Stimulated activated CD4-positive, alpha-beta T cell treated with anti-CD3 and anti-CD28 coated beads, Interleukin-1b, Interleukin-23, amount 100 ng/mL, for 24 hours (primary cell): Measurements from ENCODE around the gene LEMD2.

Source experiments
- DNase-seq, 4 experiments: peaks; one replicate each; pipeline ENCODE4 v3.0.0-alpha.2; 2020; ENCODE audit warnings: low read depth in 4 of 4, low spot score in 1 of 4

Gene LEMD2

DNA sequence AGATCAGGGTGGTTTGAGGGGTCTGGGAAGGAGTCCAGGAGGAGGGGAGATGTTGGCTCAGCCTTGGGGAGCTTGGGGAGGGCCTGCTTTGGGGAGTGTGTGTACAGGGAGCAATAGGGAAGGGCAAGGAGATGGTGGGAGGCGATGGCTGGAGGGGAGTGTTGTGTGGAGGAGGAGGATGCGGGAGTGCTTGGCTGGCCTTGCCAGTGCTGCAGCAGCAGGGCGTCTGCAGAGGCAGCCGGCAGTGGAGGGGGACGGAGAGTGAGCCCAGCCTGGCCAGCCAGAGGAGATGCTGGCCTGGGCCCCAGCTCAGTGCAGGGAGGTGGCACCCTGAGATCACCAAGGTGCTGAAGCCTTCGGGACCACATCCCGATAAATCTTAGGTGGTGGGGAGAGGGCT is 46.1 kb downstream of the LEMD2 start:
- DNase-seq, result no peak

DNA sequence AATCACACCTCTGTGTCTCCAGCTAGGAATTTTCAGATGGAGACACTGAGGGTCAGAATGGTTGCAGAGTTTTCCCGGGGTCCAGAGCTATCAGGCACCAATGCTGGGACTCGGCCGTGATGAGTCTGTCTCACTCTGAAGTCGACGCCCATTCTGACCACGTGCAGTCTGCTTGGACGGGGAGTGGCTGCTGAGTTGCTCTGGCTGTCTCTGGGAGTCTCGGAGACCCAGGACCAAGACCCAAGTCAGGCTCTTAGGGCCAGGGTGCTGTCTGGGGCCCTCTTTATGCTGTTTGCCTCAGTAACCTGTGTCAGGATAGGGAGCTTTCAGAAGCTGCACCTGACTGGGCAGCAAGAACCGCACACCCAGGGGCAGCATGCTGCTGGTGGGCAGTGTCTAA is 46.8 kb downstream of the LEMD2 start:
- no peak for DNase-seq

DNA sequence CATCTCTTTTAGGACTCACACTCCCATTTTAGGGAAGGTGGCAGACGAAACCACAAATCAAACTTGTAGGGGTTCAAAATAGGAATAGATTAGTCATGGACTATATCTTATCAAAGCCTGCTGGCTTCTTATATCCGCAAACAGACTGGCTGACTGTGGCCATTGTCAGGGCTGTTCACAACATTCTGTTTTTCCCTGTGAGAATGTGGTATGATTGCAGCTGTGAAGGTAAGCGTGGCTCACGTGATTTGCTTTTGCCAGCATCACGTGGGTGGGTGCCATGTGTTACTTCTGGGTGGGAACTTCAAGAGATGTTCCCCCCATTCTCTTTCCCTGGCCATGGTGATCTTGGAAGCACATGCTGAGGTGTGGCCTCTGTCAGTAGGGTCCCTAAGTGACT is 48.1 kb downstream of the LEMD2 start:
- no peak for DNase-seq

DNA sequence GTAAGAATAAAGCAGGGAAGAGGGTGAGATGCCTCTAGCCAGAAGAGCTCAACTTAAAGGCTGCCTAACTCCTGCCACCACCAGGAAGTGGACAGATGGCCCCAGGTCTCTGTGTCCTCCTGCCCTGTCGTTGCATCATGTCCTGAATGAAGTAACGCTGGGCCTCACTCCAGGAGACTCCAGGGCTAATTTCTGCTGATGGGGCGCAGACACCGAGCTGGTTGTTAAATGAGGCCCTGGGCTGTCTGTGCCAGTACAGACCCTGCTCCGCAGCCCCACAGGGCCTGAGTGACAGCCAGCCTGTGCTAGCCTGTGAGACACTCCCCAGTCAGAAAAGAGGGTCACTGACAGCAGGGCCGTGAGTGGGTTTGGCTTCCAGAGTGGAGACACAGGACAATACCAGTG is 48.7 kb downstream of the LEMD2 start:
- no peak for DNase-seq

DNA sequence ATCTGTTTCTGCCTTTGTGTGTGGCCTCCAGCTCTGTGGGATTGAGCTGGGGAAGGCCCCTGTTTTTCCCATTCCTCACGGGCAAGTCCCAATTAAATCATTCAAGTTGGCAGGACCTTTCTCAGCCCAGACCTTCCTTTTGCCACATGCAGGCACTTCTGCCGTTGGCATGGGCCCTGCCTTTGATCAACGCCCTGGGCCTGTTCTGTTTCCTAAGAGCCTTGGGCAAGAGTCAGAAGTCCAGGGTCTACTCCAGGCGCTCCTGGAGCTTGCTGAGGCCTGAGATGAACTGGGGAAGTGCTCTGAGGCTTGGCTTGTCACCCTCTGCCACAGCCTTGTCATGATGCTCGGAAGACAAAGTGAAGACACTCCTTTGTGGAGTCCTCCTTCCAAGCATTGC is 49.4 kb downstream of the LEMD2 start:
- no peak for DNase-seq

DNA sequence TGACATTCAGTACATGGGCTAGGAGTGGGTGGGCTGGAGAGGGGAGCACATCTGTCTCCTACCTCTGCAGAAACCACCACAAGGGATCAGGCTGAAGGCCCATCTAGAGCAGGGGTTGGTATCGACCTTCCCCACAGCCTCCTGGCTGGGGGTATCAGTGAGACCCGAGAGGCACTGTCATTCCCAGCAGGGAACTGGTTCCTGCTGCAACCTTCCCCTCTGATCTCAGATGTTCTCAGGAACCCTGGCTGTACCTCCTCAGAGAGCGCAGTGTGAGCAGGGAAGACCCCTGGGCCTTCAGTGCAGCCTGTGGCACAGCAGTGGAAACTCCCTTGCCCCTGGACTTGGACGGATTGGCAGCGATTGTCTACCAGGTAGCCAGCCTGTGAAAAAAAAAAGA is 50.1 kb downstream of the LEMD2 start:
- DNase-seq, result no peak

DNA sequence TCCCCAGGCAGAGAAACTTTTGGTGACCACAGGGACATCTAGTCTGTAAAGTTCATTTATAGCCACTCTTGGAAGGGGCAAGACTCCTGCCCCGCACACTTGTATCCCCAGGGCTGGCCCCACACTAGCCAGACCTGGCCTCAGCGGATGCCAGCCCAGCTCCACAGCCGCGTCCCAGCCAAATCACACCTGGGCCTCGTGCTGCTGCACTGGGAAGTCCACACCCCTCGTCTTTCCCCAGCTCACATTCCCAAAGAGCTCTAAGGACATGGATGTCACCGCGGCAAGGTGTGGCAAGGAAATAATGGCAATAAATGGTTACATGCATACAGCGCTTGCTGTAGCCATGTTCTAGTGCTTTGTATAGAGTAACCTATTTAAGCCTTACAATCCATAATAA is 50.8 kb downstream of the LEMD2 start:
- DNase-seq, result no peak

DNA sequence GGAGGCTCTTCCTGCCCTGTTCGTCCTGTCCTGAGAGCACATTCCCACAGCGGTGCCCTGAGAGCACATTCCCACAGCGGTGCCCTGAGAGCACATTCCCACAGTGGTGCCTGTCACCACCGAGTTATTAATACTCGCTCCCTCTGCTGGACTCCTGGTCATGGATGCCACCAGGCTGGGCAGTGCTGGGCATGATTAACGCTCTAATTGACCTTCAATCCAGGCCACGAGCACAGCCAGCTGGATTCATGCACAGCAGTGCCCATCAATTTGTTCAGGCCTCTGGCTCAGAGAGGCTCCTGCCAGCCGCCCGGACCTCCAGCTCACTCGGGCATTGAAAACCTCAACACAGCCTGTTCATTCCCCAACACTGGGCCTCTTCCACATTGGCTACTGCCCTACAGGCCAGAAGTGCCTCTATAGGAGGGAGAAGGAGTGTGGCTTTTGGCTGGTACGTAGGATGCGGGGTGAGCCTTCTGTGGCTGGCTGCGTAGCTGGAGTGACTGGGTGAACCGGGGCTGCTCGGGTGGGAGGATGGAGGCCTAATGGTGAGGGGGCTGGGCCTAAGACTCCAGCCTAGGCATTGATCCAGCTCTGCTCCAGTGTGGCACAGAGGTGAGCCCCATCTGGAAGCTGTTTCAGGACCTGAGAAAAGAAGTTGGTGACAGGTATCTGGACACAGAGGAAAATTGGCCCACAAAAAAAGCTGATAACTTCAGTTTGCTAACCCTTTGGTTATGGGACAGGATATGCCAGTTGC is 51.5 kb downstream of the LEMD2 start:
- no peak for DNase-seq

DNA sequence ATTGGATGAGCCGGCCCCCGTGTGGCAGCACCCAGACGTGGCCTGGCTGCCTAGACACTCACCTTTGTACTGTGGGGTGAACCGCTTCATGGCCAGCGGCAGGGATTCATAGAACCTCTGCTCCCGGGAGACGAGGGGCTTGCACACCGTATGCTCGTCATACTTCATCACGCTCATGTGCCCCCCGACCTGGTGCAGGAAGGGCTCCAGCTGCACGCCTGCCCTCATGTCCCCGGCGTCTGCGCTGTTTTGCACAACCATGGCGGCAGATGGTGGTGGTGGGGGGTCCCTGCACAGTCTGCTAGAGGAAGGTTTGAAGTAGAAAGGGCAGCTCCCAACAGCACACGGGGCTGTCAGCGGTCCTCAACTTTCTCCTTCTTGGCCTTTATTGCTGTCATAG is 53.7 kb downstream of the LEMD2 start:
- no peak for DNase-seq

DNA sequence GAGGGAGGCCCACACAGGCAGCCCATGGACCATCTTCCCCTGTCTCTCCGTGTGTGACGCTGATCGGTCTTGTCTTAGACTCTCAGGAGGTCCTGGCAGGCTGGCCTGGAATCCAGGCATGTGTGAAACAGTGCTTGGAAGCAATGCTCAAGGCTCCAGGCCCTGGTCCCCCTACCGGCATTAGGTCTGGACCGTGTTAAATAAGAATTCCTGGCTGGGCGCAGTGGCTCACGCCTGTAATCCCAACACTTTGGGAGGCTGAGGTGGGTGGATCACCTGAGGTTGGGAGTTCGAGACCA is 55.3 kb downstream of the LEMD2 start:
- DNase-seq, result no peak

DNA sequence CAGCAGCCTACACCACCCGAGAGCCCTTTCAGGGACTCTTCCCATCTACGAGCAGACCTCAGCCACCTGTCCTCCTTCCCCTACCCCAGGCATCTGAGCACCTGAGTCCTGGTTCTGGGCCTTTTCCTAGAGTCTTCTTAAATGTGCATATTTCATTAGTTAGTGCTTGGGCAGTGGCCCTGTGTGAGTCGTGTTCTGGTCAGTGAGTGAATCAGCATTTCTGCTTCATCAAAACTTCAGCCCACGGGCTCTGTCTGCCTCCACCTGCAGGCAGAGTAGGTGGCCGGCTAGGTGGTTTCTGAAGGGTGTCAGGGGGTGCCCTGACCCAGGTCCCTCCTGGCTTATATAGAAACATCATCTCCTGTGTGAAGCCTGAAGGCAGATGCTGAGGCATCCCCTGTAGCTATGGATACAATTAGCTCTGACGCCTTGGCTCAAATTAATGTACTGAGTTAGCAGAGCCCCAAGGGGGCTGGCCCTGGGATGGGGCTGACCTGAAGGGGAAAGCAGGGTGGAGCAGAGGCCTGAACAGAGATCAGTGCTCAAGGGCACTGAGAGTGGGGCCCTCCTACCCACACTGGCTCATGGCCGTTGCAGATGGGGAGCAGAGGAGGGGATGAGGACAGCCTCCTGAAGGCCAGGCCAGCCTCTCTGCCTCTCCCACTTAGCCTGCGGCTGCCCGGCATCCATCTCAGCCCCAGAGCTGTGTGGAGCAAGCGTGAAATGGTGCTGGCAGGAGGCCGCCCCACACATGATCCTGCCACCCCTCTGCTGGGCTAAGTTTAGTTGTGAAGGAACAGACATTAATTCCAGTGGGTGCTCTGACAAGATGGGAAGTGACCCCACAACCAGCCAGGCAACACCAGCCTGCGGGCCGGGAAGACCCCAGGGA is 55.9 kb downstream of the LEMD2 start:
- DNase-seq, result no peak

DNA sequence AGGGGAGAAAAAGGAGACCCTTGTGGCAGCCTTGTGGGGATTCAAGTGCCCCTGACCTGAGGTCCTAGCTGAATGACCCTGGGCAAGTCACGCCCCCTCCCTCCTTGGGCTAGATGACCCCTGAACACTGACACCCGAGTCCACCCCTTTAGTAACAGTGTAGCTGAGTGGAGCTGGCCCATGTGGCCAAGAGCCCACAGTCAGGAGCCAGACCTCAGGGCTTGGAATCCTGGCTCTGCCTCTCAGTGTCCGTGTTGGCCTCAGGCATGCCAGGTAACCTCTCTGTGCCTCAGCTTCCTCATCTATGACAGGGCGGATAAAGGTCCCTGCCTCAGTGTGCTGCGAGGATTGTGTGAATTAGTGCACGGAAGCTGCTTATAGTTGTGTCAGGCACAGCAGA is 56.5 kb downstream of the LEMD2 start:
- DNase-seq, result no peak

DNA sequence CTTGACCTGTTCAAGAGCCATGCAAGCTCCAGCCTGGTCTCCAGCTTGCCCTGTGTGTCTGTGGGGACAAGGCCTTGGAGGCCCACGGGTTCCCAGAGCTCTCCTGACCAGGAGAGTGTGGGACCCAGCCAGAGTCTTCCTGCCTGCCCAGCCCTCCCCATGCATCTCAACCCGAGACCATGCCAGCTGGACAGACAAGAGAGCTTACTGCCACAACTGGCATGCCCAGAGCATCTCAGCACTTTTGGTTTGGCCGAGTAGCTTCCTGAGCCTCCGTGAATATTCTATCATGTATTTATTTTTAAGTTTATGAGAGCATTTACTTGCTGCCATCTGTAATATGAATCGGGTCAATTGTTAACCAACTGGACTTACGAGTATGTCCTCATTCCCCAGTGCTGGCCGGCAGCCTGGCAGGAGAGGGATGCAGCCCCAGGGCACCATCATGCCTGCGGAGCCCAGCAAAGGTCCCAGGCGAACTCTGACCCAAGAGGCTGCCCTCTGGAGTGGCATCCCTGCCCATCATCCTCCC is 57.1 kb downstream of the LEMD2 start:
- DNase-seq, result no peak

DNA sequence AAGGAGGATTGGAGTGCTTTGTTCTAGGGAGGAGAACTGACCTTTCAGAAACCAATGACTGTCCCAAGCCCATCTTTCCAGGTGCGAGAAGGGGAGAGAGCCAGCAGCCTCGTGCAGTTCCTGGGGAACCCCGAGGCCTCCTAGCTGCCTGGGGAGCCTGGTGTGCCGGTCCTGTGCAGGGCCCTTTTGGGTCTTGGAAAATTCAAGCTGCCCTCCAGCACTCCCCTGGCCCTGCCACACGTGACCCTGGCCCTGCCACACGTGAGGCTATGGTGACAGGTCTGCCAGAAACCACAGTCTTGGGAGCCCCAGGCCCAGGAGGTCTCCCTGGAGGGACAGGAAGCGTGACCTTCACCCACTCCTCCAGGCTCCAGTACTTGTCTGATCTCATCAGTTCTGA is 57.9 kb downstream of the LEMD2 start:
- no peak for DNase-seq

DNA sequence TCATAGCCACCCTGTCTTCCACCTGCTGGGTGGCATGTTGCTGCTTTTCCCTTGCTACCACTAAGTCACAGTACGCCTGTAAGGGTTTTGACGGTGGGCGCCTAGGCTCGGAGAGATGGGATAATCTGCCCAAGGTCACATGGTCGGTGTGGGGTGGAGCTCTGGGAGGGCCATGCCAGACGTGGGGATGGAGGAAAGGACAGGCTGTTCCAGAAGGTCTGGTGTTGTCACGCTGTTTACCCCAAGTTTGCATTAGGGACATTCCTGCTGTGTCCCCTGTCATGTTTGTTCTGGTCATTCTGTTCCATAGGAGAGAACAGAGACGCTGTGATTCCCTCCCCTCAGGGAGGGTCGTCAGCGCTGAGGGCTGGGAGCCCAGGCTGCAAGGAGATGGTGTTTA is 58.3 kb downstream of the LEMD2 start:
- no peak for DNase-seq

DNA sequence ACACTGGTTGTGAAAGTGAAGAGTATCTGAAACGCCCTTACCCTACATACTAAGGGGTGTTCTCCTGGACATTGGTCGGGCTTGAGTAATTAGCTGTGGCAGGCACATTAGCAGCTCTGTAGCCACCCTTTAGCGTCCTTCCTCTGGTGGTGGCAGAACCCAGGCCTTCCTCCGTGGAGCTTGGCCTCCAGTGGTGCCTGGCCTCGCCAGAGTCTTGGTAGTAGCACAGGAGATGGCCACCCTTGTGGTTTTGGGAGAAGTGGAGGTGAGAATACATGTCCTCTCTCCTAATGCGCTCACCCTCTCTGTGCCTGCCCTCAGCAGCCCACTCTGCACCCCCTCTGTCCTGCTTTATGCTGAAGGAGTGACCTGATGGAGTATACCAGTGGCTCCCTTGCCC is 59.9 kb downstream of the LEMD2 start:
- no peak for DNase-seq

DNA sequence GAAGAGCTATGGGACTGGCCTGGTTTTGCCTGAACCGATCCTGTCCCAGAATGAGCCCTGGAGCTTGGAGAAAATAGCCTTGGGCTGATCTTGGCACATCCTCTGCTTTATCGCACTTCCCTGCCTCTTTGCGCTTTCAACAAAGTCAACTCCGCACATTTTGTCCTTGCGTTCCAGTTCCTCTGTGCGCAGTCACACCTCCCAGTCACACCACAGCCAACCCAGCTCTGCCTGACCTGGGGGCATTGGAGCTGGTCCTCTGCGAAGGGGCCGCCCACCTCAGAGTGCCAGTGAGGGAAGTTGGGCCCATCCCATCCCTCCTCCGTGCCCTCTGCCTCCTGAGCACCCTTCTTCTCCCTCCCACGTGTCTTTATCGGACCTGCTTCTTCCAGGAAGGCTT is 60.5 kb downstream of the LEMD2 start:
- DNase-seq, result no peak

DNA sequence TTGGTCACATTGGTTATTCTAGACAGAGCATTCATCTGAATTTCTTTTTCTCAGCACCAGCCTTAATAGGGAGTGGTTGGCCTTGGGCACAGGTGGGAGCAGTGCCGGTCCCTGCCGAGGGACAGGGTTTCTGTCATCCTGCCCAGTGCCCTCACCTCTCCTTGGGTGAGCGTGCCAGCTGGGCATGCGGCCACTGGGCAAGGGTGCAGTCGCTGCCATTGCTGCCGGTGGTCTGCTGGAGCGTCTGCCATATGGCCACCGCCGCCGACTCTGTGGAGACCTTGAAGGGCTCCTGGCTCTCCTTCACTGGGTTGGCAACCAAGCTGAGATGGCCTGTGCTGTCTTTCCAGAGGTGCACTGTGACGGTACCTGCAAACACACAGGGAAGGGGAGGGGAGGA is 61.0 kb downstream of the LEMD2 start:
- no peak for DNase-seq

DNA sequence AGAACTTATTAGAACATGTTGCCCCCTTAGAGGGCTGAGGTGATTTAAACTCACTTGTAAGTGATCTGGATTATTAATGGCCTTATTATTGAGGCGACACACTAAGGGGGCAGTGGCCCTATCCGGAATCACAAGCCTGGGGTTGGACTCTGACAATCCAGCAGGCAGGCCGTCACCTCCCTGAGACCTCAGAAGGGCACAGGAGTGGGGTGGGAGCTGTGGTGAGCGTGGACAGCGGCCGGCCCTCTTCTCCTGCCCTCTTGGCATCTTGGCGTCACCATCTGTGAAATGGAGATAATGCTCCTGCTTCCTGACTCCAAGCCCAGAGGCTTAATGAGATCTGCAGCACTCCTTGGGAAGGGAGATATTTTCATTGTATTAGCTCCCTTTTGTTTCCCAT is 61.8 kb downstream of the LEMD2 start:
- DNase-seq, result no peak

DNA sequence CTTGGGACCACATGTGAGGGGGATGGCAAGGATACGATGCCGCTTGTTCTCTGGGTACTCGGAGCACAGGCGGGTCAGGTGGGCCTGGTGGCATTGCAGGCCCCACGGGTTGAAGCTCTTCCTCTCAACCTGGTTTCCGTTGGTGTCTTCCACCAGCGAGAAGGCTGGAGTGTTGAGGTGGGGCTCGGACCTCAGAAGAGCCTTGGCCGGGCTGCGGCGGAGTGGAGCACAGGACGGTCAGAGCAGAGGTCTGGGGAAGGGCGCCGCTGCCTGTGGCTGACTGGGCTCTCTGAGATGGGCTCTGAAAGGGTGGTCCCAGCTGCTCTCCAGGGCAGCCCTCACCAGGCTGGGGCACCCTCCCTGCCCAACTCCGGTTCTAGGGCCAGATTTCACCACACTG is 62.2 kb downstream of the LEMD2 start:
- DNase-seq, result no peak

DNA sequence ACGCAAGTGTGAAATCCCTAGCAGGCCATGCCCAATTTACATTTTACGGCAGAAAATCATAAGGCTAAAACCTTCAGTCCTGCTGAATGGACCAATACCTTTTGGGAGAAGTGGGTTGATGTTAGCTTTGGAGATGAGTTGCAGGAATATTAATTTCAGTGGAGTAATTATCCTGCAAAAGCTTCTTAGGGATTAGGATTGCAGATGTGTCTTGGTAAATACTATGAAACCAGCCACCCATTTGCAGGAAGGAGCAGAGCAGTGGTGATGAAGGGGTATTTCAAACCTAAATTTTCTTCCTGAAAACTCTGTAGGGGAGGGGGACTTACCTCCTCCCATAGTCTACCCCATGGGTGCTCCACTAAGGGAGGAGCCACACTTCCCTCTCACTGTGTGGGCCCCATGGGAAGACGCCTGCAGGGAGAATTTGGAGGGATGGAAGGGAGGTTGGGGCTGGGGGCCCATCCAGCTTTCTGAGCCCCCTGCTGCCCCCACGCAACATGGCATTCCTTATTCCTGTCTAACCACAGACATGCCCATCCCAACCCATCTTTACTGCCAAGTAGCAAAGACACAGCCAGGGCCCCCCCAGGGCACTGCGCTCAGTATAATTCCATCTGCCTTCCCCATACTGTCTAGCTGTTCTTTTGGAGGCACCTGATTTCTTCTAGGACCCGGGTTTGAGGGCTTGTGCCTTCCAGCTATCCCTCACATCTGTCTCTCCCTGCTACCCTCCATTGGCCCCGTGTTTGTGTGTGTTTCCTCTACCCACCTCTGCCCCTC is 62.8 kb downstream of the LEMD2 start:
- DNase-seq, result no peak

DNA sequence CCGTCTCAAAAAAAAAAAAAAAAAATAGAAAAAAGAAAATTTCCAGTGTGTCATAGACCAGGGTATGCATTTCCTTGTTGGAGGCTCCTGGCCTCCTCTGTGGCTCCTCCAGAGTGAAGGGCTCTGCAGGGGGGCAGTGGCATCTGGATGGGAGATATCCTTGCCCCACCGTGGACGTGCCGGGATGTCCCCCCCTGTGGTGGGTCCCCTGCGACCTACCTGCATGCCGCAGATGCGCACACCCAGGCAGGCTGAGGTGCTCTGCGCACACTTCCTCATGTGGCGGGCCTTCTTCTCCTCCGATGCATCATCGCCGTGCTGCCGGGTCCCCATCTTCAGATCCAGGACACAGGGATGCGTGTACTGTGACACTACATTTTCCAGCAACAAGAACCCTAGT is 63.7 kb downstream of the LEMD2 start:
- no peak for DNase-seq
